Spleen (tissue), 13 donors: ENCODE measurements around the gene SCARB1. TPM values are rescaled to one million over a fixed set of nuclear protein-coding genes. Genes with fewer than 3 reads are reported as not detected.
A peak's percentile ranks its signal among the peaks of the same experiment; 100 is the strongest.
"Not testable (repeated sequence)": the region's sequence is repeated elsewhere in the genome, so short reads cannot be mapped to it uniquely, and the experiment has no call there.

Source experiments
- DNase-seq: peaks from one replicate; pipeline ENCODE4 v3.0.0-alpha.2; 2020
- H3K27ac ChIP-seq, 8 donors: fragments of 200-600 bp; sonication (generic) in 7 of 8; 1 replicate in 4 of 8; 2 replicates in 4 of 8; pipeline versions ENCODE4 v1.5.0 to v1.8.0; 2016 to 2021; ENCODE audit warnings: inconsistent platforms in 4 of 8, mild to moderate bottlenecking in 4 of 8, moderate library complexity in 1 of 8
- H3K27me3 ChIP-seq, 7 donors: fragments of 200-600 bp; sonication (generic) in 6 of 7; replicated peaks in 1 of 7; 1 replicate in 4 of 7; 2 replicates in 3 of 7; pipeline versions ENCODE4 v1.5.0 to v1.8.0; 2016 to 2021; ENCODE audit warnings: inconsistent platforms in 3 of 7, mild to moderate bottlenecking in 1 of 7
- H3K36me3 ChIP-seq, 6 donors: fragments of 200-600 bp; sonication (generic) in 5 of 6; 1 replicate in 4 of 6; 2 replicates in 2 of 6; pipeline versions ENCODE4 v1.5.0 to v1.8.0; 2016 to 2021; ENCODE audit warnings: inconsistent platforms in 2 of 6
- H3K4me1 ChIP-seq, 6 donors: fragments of 200-600 bp; sonication (generic) in 5 of 6; 1 replicate in 3 of 6; 2 replicates in 3 of 6; pipeline versions ENCODE4 v1.5.0 to v1.8.0; 2016 to 2021; ENCODE audit warnings: inconsistent platforms in 3 of 6
- H3K4me3 ChIP-seq, 8 donors: fragments of 200-600 bp; sonication (generic) in 7 of 8; 1 replicate in 4 of 8; 2 replicates in 4 of 8; pipeline versions ENCODE4 v1.5.0 to v1.8.0; 2016 to 2021; ENCODE audit warnings: inconsistent platforms in 4 of 8, mild to moderate bottlenecking in 4 of 8, moderate library complexity in 2 of 8
- H3K9me3 ChIP-seq, 8 donors: fragments of 200-600 bp; sonication (generic) in 7 of 8; 1 replicate in 4 of 8; 2 replicates in 4 of 8; pipeline versions ENCODE4 v1.5.0 to v1.8.0; 2016 to 2021; ENCODE audit warnings: inconsistent platforms in 4 of 8
- POLR2A ChIP-seq, 3 donors: fragments of 450-650 bp; IDR thresholded peaks; one replicate each; pipeline ENCODE4 v1.5.1; 2017; ENCODE audit warnings: antibody characterized with exemption in 3 of 3, mild to moderate bottlenecking in 1 of 3
- POLR2AphosphoS5 ChIP-seq, 3 donors: sonication (generic); formaldehyde crosslinking; IDR thresholded peaks; one replicate each; pipeline ENCODE4 v1.5.1; 2017; ENCODE audit warnings: antibody characterized with exemption in 3 of 3
- WGBS, 5 donors: extraction: QIAGEN DNeasy Blood & Tissue Kit in 3 of 5; methylation state at CpG; one replicate each; pipeline versions ENCODE4 v1.1.5 to v1.1.7; 2013 to 2018; 5-methylcytosine and 5-hydroxymethylcytosine counted together
- intact Hi-C: fragments of 100-400 bp; cut with DNase I; formaldehyde crosslinking; loops from one replicate; pipeline ENCODE4 v1.15.0; 2023; ENCODE audit warnings: low total_unique reads
- long read RNA-seq, 2 donors: transcript quantifications; one replicate each; lab custom pipeline, GENCODE V29; 2026
- polyA plus RNA-seq, 3 donors: library from polyadenylated mRNA; stranded (reverse); fragments of 200-250 nt; gene quantifications; one replicate each; pipeline ENCODE4 v1.2.1, GENCODE V29; 2013
- total RNA-seq, 7 donors: library from RNA; depleted of rRNA in 3 of 7; stranded (reverse); fragments of >200 nt in 3 of 7; fragmentation: NEBNext Ultra II Directional in 4 of 7; extraction: Animal tissue kit (Norgen Biotek cat#: 25700) in 4 of 7; gene quantifications; one replicate each; pipeline versions ENCODE4 v1.1.0 to v1.2.1, GENCODE V29; 2016 to 2021
- TF ChIP-seq, protein P1 (sequence below), 11 experiments: fragments of 200-600 bp in 7 of 11; fragments of 450-650 bp in 4 of 11; sonication (generic) in 4 of 11; IDR thresholded peaks in 8 of 11; conservative IDR thresholded peaks in 3 of 11; 1 replicate in 7 of 11; 2 replicates in 4 of 11; pipeline versions ENCODE4 v1.4.0 to v1.8.0; 2016 to 2021; ENCODE audit warnings: antibody characterized with exemption in 11 of 11, inconsistent platforms in 4 of 11, mild to moderate bottlenecking in 1 of 11
- donor health status: healthy with polysubstance abuse.
- donor health status: DM: no; HTN: no; CAD: no; lungs with moderate emphysema.
- donor health status: DM: no; HTN: no; CAD: no.
- donor health status: Bipolar disorder and iron deficiency.
- donor health status: healthy.
- donor health status: DM: no; HTN: no; CAD: no.
- donor health status: DM: yes; HTN: yes; CAD: no.

Gene SCARB1
- total RNA-seq (10 to 100 TPM; 22.0 to 59.3 (median 32.6) TPM), polyA plus RNA-seq (10 to 100 TPM; 11.9 to 19.5 (median 19.2) TPM)
- long read RNA-seq, donor 1, transcript SCARB1-201 (13 exons, 2,611 nt) = major isoform, 5 of 6 reads
- long read RNA-seq, donor 1, partial matches to known transcripts = 0 of 6 reads
- long read RNA-seq, donor 1, other reads (novel, unspliced or antisense) = 0 of 6 reads
- long read RNA-seq, donor 2, transcript SCARB1-201 (13 exons, 2,611 nt) = major isoform, 5 of 8 reads
- long read RNA-seq, donor 2, partial matches to known transcripts = 0 of 8 reads
- long read RNA-seq, donor 2, other reads (novel, unspliced or antisense) = 0 of 8 reads

GRCh38 chr12:124863416-124864325 is at the start of gene SCARB1:
TSS of gene SCARB1 (minus strand) at chr12:124863864. CDS start at chr12:124863720, 144 bp downstream.
- peak within 1 kb of the TSS in 6 of 8 donors; percentile 44 to 82 (median 70) for H3K27ac ChIP-seq

GRCh38 chr12:124912529-124913287 is 49.0 kb upstream of the SCARB1 start:
- peak; percentile 54 for DNase-seq
- Histone ChIP-seq H3K27ac (peak overlapping the region in 3 of 8 donors; percentile 99 to 100 (median 100)), H3K36me3 (peaks cover 0 to 40% (median 27%) of the 10 kb centered on the region in 6 donors), H3K4me1 (peaks cover 45 to 77% (median 66%) of the 10 kb centered on the region in 6 donors), H3K4me3 (peak overlapping the region in 7 of 8 donors; percentile 60 to 88 (median 77))
- H3K27me3 ChIP-seq, H3K9me3 ChIP-seq, intact Hi-C loops: not testable (repeated sequence)
- 64 to 84% (median 75%) methylated on average over 14 to 19 of the region's 21 CpGs for WGBS, 5 donors
- TF ChIP-seq POLR2AphosphoS5 (IDR thresholded peaks at IDR 0.05) = peak in 2 of 3 donors; percentile 26 to 76

More at GRCh38 chr12:124863416-124864325, at the start of gene SCARB1:
- peaks cover 0 to 6% (median 0%) of the 10 kb centered on the region in 7 donors for H3K27me3 ChIP-seq
- TF ChIP-seq POLR2A (IDR thresholded peaks at IDR 0.05) (no peak), POLR2AphosphoS5 (IDR thresholded peaks at IDR 0.05) (peak; percentile 66 to 80 (median 80))
- TF ChIP-seq, protein P1, sequence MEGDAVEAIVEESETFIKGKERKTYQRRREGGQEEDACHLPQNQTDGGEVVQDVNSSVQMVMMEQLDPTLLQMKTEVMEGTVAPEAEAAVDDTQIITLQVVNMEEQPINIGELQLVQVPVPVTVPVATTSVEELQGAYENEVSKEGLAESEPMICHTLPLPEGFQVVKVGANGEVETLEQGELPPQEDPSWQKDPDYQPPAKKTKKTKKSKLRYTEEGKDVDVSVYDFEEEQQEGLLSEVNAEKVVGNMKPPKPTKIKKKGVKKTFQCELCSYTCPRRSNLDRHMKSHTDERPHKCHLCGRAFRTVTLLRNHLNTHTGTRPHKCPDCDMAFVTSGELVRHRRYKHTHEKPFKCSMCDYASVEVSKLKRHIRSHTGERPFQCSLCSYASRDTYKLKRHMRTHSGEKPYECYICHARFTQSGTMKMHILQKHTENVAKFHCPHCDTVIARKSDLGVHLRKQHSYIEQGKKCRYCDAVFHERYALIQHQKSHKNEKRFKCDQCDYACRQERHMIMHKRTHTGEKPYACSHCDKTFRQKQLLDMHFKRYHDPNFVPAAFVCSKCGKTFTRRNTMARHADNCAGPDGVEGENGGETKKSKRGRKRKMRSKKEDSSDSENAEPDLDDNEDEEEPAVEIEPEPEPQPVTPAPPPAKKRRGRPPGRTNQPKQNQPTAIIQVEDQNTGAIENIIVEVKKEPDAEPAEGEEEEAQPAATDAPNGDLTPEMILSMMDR (IDR thresholded peaks at IDR 0.05 in 8 of 11, conservative IDR thresholded peaks at IDR 0.05 in 3 of 11) = peak in 2 of 11 experiments; percentile 12 to 23
- intact Hi-C loops = no loop called here
- 0 to 1% (median 1%) methylated on average over 24 to 89 of the region's 89 CpGs for WGBS, 5 donors
- H3K9me3 ChIP-seq = no peaks in the 10 kb centered on the region
- no peaks in the 10 kb centered on the region for H3K36me3 ChIP-seq
- DNase-seq = peak; percentile 95
- H3K4me1 ChIP-seq = peaks cover 7 to 54% (median 31%) of the 10 kb centered on the region in 6 donors
- peak within 1 kb of the TSS; percentile 65 to 97 (median 84) for H3K4me3 ChIP-seq

- H3K9me3 ChIP-seq, intact Hi-C loops, DNase-seq, H3K27me3 ChIP-seq: not testable (repeated sequence)
- peak overlapping the region in 3 of 8 donors; percentile 19 to 39 (median 27) for H3K27ac ChIP-seq
- H3K36me3 ChIP-seq = peaks cover 0 to 40% (median 27%) of the 10 kb centered on the region in 6 donors
- WGBS, 5 donors = 64 to 81% (median 65%) methylated on average over 5 to 6 of the region's 6 CpGs
- H3K4me1 ChIP-seq = peaks cover 45 to 73% (median 64%) of the 10 kb centered on the region in 6 donors
- peak overlapping the region in 3 of 8 donors; percentile 9 to 55 (median 18) for H3K4me3 ChIP-seq
These were observed 47.9 kb upstream of the SCARB1 start for GRCh38 chr12:124911521-124911920.

DNA sequence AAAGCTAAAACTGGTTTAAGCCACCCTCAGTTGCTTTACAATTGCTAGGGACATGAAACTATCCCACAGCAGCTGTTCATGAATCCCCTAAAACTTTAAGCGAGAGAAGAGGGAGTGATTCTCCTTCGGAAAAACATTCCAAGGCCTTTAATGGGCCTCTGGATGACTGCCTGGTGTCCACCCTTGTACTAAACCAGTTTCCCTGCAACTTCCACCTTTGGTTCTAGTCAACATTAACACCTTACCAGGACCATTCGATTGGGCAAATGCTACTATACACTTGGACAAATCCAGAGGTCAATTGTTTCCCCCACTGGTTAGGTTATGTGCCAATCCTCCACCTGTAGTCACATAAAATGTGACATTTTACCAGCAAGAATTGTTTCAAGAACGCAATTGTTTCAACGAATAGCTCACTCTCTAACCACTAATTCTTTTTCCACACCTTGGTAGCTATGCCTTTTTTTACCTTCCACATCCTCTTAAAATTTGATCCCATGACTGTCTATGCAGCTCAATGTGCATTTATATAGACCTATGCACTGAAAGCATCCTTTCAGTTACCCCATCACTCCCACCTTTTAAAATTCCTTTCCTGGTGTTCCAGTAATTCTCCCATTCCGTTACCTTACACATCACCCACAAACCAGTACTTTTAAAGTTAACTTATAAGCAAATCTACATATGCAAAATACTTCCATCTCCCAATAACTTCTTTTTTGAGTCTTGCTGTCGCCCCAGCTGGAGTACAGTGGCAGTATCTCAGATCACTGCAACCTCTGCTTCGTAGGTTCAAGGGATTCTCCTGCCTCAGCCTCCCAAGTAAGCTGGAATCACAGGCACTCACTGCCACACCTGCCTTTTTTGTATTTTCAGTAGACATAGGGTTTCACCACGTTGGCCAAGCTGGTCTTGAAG is 47.2 kb upstream of the SCARB1 start:
- peak in 1 of 3 donors; percentile 18 for TF ChIP-seq POLR2A (IDR thresholded peaks at IDR 0.05)
- TF ChIP-seq, protein P1 (IDR thresholded peaks at IDR 0.05 in 8 of 11, conservative IDR thresholded peaks at IDR 0.05 in 3 of 11) = no peak
- TF ChIP-seq POLR2AphosphoS5 (IDR thresholded peaks at IDR 0.05) = peak in 1 of 3 donors; percentile 78
- Histone ChIP-seq H3K4me1 (peaks cover 39 to 73% (median 63%) of the 10 kb centered on the region in 6 donors), H3K27me3 (no peaks in the 10 kb centered on the region), H3K4me3 (peak overlapping the region in 3 of 8 donors; percentile 9 to 55 (median 18)), H3K36me3 (peaks cover 0 to 40% (median 27%) of the 10 kb centered on the region in 6 donors), H3K9me3 (no peaks in the 10 kb centered on the region), H3K27ac (peak overlapping the region; percentile 19 to 58 (median 30))
- no peak for DNase-seq
- WGBS, 5 donors = 61 to 76% (median 69%) methylated on average over 9 of the region's 9 CpGs
- intact Hi-C loops = no loop called here
